KG1 (cell line): Measurements from ENCODE around the gene CLDN8.

Experiments used
- DNase-seq: peaks from one replicate; lab custom pipeline; 2025; lab: John Stamatoyannopoulos, UW

Gene CLDN8

DNA sequence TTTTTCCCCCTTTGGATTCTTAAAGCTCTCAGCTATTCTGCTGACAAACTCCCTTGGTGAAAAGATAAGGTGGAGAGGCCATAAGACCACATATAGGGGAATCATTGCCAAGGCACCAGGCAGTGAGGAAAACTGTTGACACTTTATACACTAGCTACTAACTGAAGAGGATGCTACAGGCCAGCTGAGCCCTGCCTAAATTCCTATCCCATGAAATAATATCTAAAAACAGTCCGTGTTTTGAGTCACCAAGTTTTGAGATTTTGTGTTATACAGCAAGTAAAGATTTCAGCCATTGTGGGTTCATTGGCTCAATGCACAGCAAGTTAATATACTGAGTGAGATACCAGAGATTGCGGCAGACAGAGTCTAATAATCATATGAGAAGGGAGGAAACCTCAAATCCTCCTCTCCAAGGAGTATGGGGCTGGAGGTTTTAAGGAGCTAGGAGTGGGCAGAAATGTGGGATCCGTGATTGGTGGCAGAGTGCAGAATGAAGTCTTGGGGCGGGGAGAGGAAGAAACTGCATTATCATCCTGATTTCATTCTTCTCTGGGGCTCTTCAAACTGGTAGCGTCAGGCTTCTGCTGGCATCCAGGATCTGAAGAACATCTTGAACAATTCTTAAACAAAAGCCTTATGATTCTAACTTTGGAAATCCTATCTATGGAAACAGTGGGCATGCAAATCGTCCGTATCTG is 9.2 kb downstream of the CLDN8 start:
- DNase-seq = no peak

- no peak for DNase-seq
Measured at GRCh38 chr21:30200000-30200399, 15.9 kb downstream of the CLDN8 start.

- DNase-seq = peak; percentile 6
Measured at GRCh38 chr21:30194701-30195299, 21.1 kb downstream of the CLDN8 start.

DNA sequence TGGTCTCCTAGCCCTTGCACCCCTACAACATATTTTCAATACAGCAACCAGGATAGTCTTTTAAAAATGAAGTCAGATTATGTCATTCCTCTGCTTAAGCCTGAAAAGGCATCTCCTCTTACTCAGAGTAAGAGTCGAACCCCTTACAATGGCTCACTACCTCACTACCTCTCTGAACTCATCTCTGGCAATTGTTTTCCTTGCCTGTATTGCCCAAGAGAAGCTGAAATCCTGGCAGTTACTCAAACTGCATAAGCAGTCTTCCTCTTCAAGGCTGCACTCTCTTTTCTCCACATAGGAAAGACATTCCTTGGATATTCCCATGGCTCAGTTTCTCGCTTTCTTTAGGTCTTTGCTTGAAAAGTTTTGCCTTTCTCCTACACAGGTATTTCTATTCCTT is 22.7 kb downstream of the CLDN8 start:
- no peak for DNase-seq

DNA sequence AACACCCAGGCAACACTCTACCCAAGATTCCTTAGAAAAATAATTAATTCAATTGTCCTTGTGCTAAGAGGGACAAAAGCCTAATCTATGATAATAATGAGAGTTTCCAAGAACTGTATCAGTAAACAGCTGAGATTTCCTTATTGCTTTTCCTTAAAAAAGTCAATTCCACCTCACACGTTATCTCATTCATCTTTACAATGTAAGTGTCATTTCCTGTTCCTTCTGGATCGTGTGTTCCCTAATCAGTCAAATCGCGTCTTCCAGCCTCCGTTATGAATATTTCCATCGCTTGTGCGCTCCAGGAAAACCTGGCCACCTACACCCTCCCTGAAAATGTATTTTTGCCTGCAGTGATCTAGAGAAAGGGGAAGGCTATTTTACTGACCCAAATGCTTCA is 25.3 kb downstream of the CLDN8 start:
- DNase-seq = no peak

DNA sequence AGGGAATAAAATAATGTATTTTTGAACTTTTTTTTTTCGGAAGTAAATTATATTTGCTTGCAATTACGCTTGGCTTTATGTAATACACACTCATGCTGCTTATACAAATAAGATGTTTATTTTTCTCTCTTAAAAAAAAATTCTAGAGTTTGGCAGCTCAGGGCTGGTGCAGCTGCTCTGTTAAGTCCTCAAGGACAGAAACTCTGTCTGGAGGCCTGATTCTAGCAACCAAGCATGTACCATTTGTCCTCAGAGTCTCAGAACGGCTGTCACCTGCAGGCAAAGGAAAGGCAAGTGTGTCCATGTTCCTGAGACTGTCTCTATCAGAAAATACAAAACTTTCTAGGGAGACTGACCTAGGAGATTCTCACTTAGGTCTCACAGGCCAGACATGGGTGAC is 26.1 kb downstream of the CLDN8 start:
- no peak for DNase-seq

- no peak for DNase-seq
Measured at GRCh38 chr21:30186242-30186641, 29.7 kb downstream of the CLDN8 start.

GRCh38 chr21:30168086-30168485 is 47.8 kb downstream of the CLDN8 start:
- no peak for DNase-seq

DNA sequence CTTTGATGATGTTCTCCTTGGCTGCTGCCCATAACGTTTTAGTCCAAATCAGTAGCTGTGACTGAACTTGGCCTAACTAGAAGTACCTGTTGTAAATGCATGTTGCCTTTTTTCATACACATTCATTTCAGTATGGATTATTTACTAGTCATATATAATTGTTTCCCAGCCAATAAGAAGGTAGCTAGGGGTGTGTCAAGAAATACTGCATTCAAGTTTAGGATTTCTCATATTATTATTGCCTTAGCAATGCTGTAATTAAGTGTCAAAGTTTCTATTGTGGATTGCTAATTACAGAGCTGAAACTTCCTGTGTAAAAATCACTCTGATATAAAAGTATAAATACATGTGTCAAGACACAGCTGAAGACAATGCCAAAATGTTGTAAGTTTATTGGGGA is 49.2 kb downstream of the CLDN8 start, which contains the start of gene CLDN17:
TSS of gene CLDN17 (minus strand) at position 101 of the 400 bp plus-strand sequence. CDS start 188 bp downstream, outside the sequence.
- DNase-seq = no peak

- DNase-seq = no peak
Measured at GRCh38 chr21:30166171-30166570, 49.7 kb downstream of the CLDN8 start.

GRCh38 chr21:30164796-30165195 is 51.1 kb downstream of the CLDN8 start:
- DNase-seq = no peak
